H1 (cell line): Measurements from ENCODE around the gene C17orf107. TPM values are rescaled to one million over a fixed set of nuclear protein-coding genes. Genes with fewer than 3 reads are reported as not detected.

Experiments used
- CTCF ChIA-PET: fragments of 300-600 bp; sonication (Branson Sonifier 250); formaldehyde crosslinking; loops from one replicate; lab custom pipeline; 2021; ENCODE audit not compliant: partially characterized antibody; lab: Charles Lee
- POLR2A ChIA-PET: fragments of 300-600 bp; sonication (Branson Sonifier 250); formaldehyde crosslinking; loops from one replicate; lab custom pipeline; 2021; ENCODE audit warnings: inconsistent platforms; ENCODE audit not compliant: partially characterized antibody; lab: Charles Lee
- DNase-seq, 2 experiments: peaks; one replicate each; pipeline versions ENCODE4 v3.0.0 to v3.0.0-alpha.2; 2010 to 2022; ENCODE audit warnings: low spot score in 2 of 2, low read depth in 1 of 2, mixed read lengths in 1 of 2
- FAIRE-seq: peaks from 2 replicates; lab custom pipeline; 2011; peaks lifted over from hg19 to GRCh38; lab: Jason Lieb, UNC
- H2AFZ ChIP-seq: 2 replicates; pipeline ENCODE4 v1.8.1; 2012; ENCODE audit warnings: low read length, inconsistent platforms
- H2AK5ac ChIP-seq: 2 replicates; pipeline ENCODE4 v1.6.1; 2013; ENCODE audit warnings: low read depth, low read length
- H2BK120ac ChIP-seq: replicated peaks from 2 replicates; pipeline ENCODE3; 2013; ENCODE audit warnings: low read depth, low read length, inconsistent platforms
- H2BK12ac ChIP-seq: 2 replicates; pipeline ENCODE4 v1.6.1; 2013; ENCODE audit warnings: low read depth, low read length
- H2BK15ac ChIP-seq: 2 replicates; pipeline ENCODE4 v1.6.1; 2013; ENCODE audit warnings: low read length
- H2BK20ac ChIP-seq: 2 replicates; pipeline ENCODE4 v1.6.1; 2013; ENCODE audit warnings: low read length
- H2BK5ac ChIP-seq: 2 replicates; pipeline ENCODE4 v1.6.1; 2013; ENCODE audit warnings: low read depth, low read length
- H3K14ac ChIP-seq: 2 replicates; pipeline ENCODE4 v1.6.1; 2013; ENCODE audit warnings: inconsistent platforms; ENCODE audit not compliant: insufficient read length
- H3K18ac ChIP-seq: 2 replicates; pipeline ENCODE4 v1.6.1; 2013; ENCODE audit warnings: low read length; ENCODE audit errors: extremely low read depth
- H3K23ac ChIP-seq: 2 replicates; pipeline ENCODE4 v1.6.1; 2013; ENCODE audit warnings: inconsistent platforms; ENCODE audit not compliant: insufficient read length
- H3K23me2 ChIP-seq: 2 replicates; pipeline ENCODE4 v1.6.1; 2013; ENCODE audit warnings: low read depth, low read length
- H3K27ac ChIP-seq: 2 replicates; pipeline ENCODE4 v1.6.1; 2011; ENCODE audit warnings: low read depth, low read length, inconsistent platforms
- H3K27me3 ChIP-seq, 4 experiments: replicated peaks in 1 of 4; 1 replicate in 1 of 4; 2 replicates in 3 of 4; pipeline versions ENCODE4 v1.6.1 to v1.8.1; 2011 to 2013; ENCODE audit warnings: low read length in 3 of 4, mild to moderate bottlenecking in 3 of 4, inconsistent platforms in 2 of 4, mixed read lengths in 2 of 4, moderate library complexity in 1 of 4; ENCODE audit not compliant: control insufficient read depth in 3 of 4, insufficient read depth in 3 of 4; ENCODE audit errors: extremely low read depth in 1 of 4
- H3K36me3 ChIP-seq, 4 experiments: 2 replicates each; pipeline versions ENCODE4 v1.6.1 to v1.8.1; 2011 to 2013; ENCODE audit warnings: mild to moderate bottlenecking in 4 of 4, low read length in 3 of 4, moderate library complexity in 2 of 4, control low read depth in 1 of 4, inconsistent platforms in 1 of 4; ENCODE audit not compliant: insufficient read depth in 4 of 4, control insufficient read depth in 2 of 4
- H3K4ac ChIP-seq: replicated peaks from 2 replicates; pipeline ENCODE3; 2013; ENCODE audit warnings: low read length, low read depth, mixed read lengths, inconsistent platforms; ENCODE audit not compliant: insufficient read length
- H3K4me1 ChIP-seq, 4 experiments: replicated peaks in 1 of 4; 1 replicate in 1 of 4; 2 replicates in 3 of 4; pipeline versions ENCODE4 v1.6.1 to v1.8.1; 2011 to 2013; ENCODE audit warnings: low read length in 3 of 4, inconsistent platforms in 2 of 4, mixed read lengths in 1 of 4; ENCODE audit not compliant: insufficient read depth in 4 of 4, control insufficient read depth in 3 of 4
- H3K4me2 ChIP-seq, 2 experiments: 2 replicates each; pipeline versions ENCODE4 v1.6.1 to v1.8.1; 2011 to 2013; ENCODE audit warnings: low read depth in 2 of 2, low read length in 2 of 2, control low read depth in 1 of 2, inconsistent platforms in 1 of 2, mild to moderate bottlenecking in 1 of 2; ENCODE audit not compliant: insufficient read depth in 1 of 2
- H3K4me3 ChIP-seq, 4 experiments: fragments of 200-600, 300-600 bp in 1 of 4; sonication (generic), shearing (Covaris generic), sonication (Bioruptor Twin) in 1 of 4; 2 replicates each; pipeline versions ENCODE4 v1.5.1 to v1.8.1; 2011 to 2016; ENCODE audit warnings: low read length in 4 of 4, low read depth in 3 of 4, control low read depth in 2 of 4, inconsistent platforms in 2 of 4, mild to moderate bottlenecking in 2 of 4, mixed read lengths in 1 of 4, moderate library complexity in 1 of 4; ENCODE audit not compliant: insufficient read depth in 2 of 4; ENCODE audit errors: extremely low read depth in 1 of 4
- H3K56ac ChIP-seq: replicated peaks from 2 replicates; pipeline ENCODE3; 2013; ENCODE audit warnings: low read depth, mild to moderate bottlenecking, mixed read lengths, low read length, inconsistent platforms; ENCODE audit not compliant: insufficient read length
- H3K79me1 ChIP-seq: 2 replicates; pipeline ENCODE4 v1.6.1; 2013; ENCODE audit warnings: low read depth, low read length, control low read depth
- H3K79me2 ChIP-seq, 2 experiments: 2 replicates each; pipeline versions ENCODE4 v1.6.1 to v1.8.1; 2012 to 2013; ENCODE audit warnings: low read length in 2 of 2, mild to moderate bottlenecking in 2 of 2, inconsistent platforms in 1 of 2; ENCODE audit not compliant: insufficient read depth in 2 of 2, control insufficient read depth in 1 of 2
- H3K9ac ChIP-seq, 4 experiments: replicated peaks in 1 of 4; 1 replicate in 1 of 4; 2 replicates in 3 of 4; pipeline versions ENCODE4 v1.6.1 to v1.8.1; 2011 to 2013; ENCODE audit warnings: low read depth in 3 of 4, low read length in 3 of 4, control low read depth in 2 of 4, mild to moderate bottlenecking in 2 of 4, moderate library complexity in 2 of 4, inconsistent platforms in 1 of 4; ENCODE audit errors: extremely low read depth in 1 of 4
- H3K9me3 ChIP-seq, 2 experiments: 2 replicates each; pipeline versions ENCODE4 v1.6.1 to v1.8.1; 2012 to 2013; ENCODE audit warnings: mild to moderate bottlenecking in 2 of 2, moderate library complexity in 2 of 2, control low read depth in 1 of 2, inconsistent platforms in 1 of 2, low read depth in 1 of 2, low read length in 1 of 2, mixed read lengths in 1 of 2; ENCODE audit not compliant: insufficient read depth in 2 of 2
- H4K20me1 ChIP-seq, 2 experiments: replicated peaks in 1 of 2; 2 replicates each; pipeline versions ENCODE3 to v1.8.1; 2011 to 2013; ENCODE audit warnings: inconsistent platforms in 2 of 2, low read length in 2 of 2, mild to moderate bottlenecking in 1 of 2; ENCODE audit not compliant: insufficient read depth in 2 of 2, control insufficient read depth in 1 of 2
- H4K5ac ChIP-seq: 2 replicates; pipeline ENCODE4 v1.6.1; 2013; ENCODE audit warnings: low read length, low read depth, mixed read lengths, inconsistent platforms; ENCODE audit not compliant: insufficient read length
- H4K8ac ChIP-seq: 2 replicates; pipeline ENCODE4 v1.8.0; 2013; ENCODE audit warnings: mild to moderate bottlenecking, moderate library complexity, low read length, inconsistent platforms; ENCODE audit not compliant: insufficient read depth; ENCODE audit errors: extremely low read depth
- H4K91ac ChIP-seq: replicated peaks from 2 replicates; pipeline ENCODE3; 2013; ENCODE audit warnings: low read length, mixed read lengths, inconsistent platforms; ENCODE audit not compliant: insufficient read length
- CEBPB ChIP-seq: IDR thresholded peaks from 2 replicates; pipeline ENCODE4 v1.6.1; 2012; ENCODE audit warnings: low read depth, low read length
- CHD1 ChIP-seq: IDR thresholded peaks from 2 replicates; pipeline ENCODE4 v1.6.1; 2012; ENCODE audit warnings: low read depth, low read length, improper control_type of control experiment
- CHD2 ChIP-seq: IDR thresholded peaks from 2 replicates; pipeline ENCODE4 v1.6.1; 2012; ENCODE audit warnings: low read length, improper control_type of control experiment
- CTBP2 ChIP-seq: IDR thresholded peaks from 2 replicates; pipeline ENCODE4 v1.7.0; 2011; ENCODE audit warnings: borderline replicate concordance, mild to moderate bottlenecking, moderate library complexity, mixed read lengths, low read length; ENCODE audit not compliant: insufficient read depth, insufficient read length
- GABPA ChIP-seq: IDR thresholded peaks from 2 replicates; pipeline ENCODE4 v1.6.1; 2011; ENCODE audit warnings: mild to moderate bottlenecking, low read length, moderate library complexity, borderline replicate concordance; ENCODE audit not compliant: insufficient read depth
- JUND ChIP-seq: IDR thresholded peaks from 2 replicates; pipeline ENCODE4 v1.6.1; 2011; ENCODE audit warnings: mild to moderate bottlenecking, improper control_type of control experiment, low read length
- KDM1A ChIP-seq: fragments of 200-600, 300-600 bp; sonication (generic); IDR thresholded peaks from 2 replicates; pipeline ENCODE4 v1.7.1; 2016; ENCODE audit warnings: mild to moderate bottlenecking, low read length, borderline replicate concordance
- POLR2AphosphoS5 ChIP-seq: IDR thresholded peaks from 2 replicates; pipeline ENCODE4 v1.6.1; 2011; ENCODE audit warnings: low read depth, low read length
- POU5F1 ChIP-seq: IDR thresholded peaks from 2 replicates; pipeline ENCODE4 v1.6.1; 2011; ENCODE audit warnings: low read depth, mild to moderate bottlenecking, low read length, moderate library complexity
- RAD21 ChIP-seq, 2 experiments: IDR thresholded peaks in 1 of 2; conservative IDR thresholded peaks in 1 of 2; 2 replicates each; pipeline ENCODE4 v1.6.1; 2011; ENCODE audit warnings: low read depth in 2 of 2, low read length in 2 of 2, improper control_type of control experiment in 1 of 2, inconsistent platforms in 1 of 2, mild to moderate bottlenecking in 1 of 2, moderate library complexity in 1 of 2
- SP2 ChIP-seq: IDR thresholded peaks from 2 replicates; pipeline ENCODE4 v1.6.1; 2012; ENCODE audit warnings: mild to moderate bottlenecking, low read length, inconsistent platforms
- WGBS, 2 experiments: shearing (Covaris generic) in 1 of 2; methylation state at CpG; one replicate each; pipeline versions ENCODE4 v1.1.6 to v1.1.7; 2013 to 2015; ENCODE audit warnings: low lambda C conversion rate in 2 of 2, mixed read lengths in 2 of 2, inconsistent platforms in 1 of 2, low coverage in 1 of 2, missing lambda C conversion rate in 1 of 2; ENCODE audit not compliant: insufficient replicate concordance in 2 of 2, insufficient coverage in 1 of 2, insufficient read length in 1 of 2; ENCODE audit errors: extremely low coverage in 1 of 2, missing lambda C conversion rate in 1 of 2; 5-methylcytosine and 5-hydroxymethylcytosine counted together
- polyA plus RNA-seq, 7 experiments: library from polyadenylated mRNA; depleted of rRNA in 3 of 7; stranded (reverse) in 5 of 7; unstranded in 2 of 7; fragments of >200 nt in 5 of 7; fragments of 200-250 nt in 2 of 7; gene quantifications; 1 replicate in 5 of 7; 2 replicates in 1 of 7; 4 replicates in 1 of 7; pipeline versions ENCODE4 v1.2.1 to v1.2.3, GENCODE V29; 2011 to 2013; ENCODE audit warnings: missing spikeins in 2 of 7, mixed read lengths in 2 of 7
- total RNA-seq: library from RNA; stranded (reverse); fragmentation: NEBNext Ultra II Directional; extraction: Animal tissue kit (Norgen Biotek cat#: 25700); gene quantifications from 2 replicates; pipeline ENCODE4 v1.2.1, GENCODE V29; 2021
- TF ChIP-seq, protein P1 (sequence below): IDR thresholded peaks from 2 replicates; pipeline ENCODE4 v1.6.1; 2012; ENCODE audit warnings: inconsistent platforms

The C17orf107 gene
- total and polyA plus RNA-seq, 2 of the 8 experiments (the other 6 are each of a cell fraction or from before 2014, with no cell fraction given) = 0.39 to 0.45 TPM

DNA sequence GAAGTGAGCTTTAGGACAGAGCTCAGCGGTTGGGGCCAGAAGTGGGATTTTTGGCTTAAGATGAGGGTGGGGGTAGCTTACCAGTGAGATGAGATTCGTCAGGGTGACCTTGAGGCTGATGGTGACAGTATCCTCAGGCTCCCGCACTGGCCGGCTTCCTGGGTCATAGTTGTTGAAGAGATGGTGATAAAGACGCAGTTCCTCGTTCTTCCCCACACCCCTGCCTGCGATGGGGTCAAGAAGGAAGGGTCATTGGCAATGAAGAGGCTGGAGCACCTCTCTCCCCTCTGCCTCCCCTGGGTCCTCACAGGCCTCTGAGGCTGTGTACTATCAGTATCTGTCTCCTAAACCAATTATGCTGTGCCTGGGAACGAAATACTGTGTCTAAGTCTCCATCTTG lies 3.2 kb downstream of the C17orf107 start:
- ChIA-PET POLR2A (interaction anchor here (0.8 to 6.4 kb wide), 3 partner anchors 35 to 194 kb away, joined by 3 to 49 read pairs (median 6); partner anchors contain the start of genes RNF167 and SLC25A11), CTCF (interaction anchor here (0.6 to 4.4 kb wide), 12 partner anchors 10 to 336 kb away, joined by 3 to 23 read pairs (median 3); partner anchors contain the start of gene CAMTA2)
- DNase-seq (no peak), FAIRE-seq (no peak)
- peaks cover 0 to 13% (median 4%) of the 10 kb centered on the region in 4 experiments; a peak in 6 of 7 replicates for H3K4me1 ChIP-seq
- H3K27ac ChIP-seq = no peak overlapping the region
- 0 out of 7 replicates have a peak, but pooled peaks cover 0 to 2% (median 0%) of the 10 kb centered on the region in 4 experiments for H3K27me3 ChIP-seq
- H3K9ac ChIP-seq = no peak overlapping the region
- no peak overlapping the region for H3K4ac ChIP-seq
- H3K56ac ChIP-seq = no peak overlapping the region
- no peak overlapping the region for H2BK5ac ChIP-seq
- H3K36me3 ChIP-seq = no peaks in the 10 kb centered on the region; a peak in 1 of 8 replicates
- no peak overlapping the region for H2BK120ac ChIP-seq
- peaks cover 3% of the 10 kb centered on the region; the same call in 1 of the 2 replicates for H3K23me2 ChIP-seq
- no peak overlapping the region for H4K8ac ChIP-seq
- H3K4me2 ChIP-seq = no peak overlapping the region; a peak in 1 of 4 replicates
- no peak overlapping the region for H3K23ac ChIP-seq
- no peak overlapping the region for H2AFZ ChIP-seq
- no peak overlapping the region; the same call in 1 of the 2 replicates for H2BK15ac ChIP-seq
- no peak overlapping the region for H2BK20ac ChIP-seq
- no peak overlapping the region for H3K18ac ChIP-seq
- H3K79me1 ChIP-seq = no peaks in the 10 kb centered on the region
- no peaks in the 10 kb centered on the region for H4K20me1 ChIP-seq
- H3K79me2 ChIP-seq = no peaks in the 10 kb centered on the region
- H2AK5ac ChIP-seq = no peak overlapping the region
- no peak overlapping the region for H4K5ac ChIP-seq
- H3K9me3 ChIP-seq = no peaks in the 10 kb centered on the region
- H3K14ac ChIP-seq = no peak overlapping the region
- no peak overlapping the region for H3K4me3 ChIP-seq
- H2BK12ac ChIP-seq = no peak overlapping the region
- H4K91ac ChIP-seq = no peak overlapping the region
- 87% methylated on average over 8 of the region's 8 CpGs; no CpG with 5 or more reads in 1 of the 2 experiments for whole genome bisulfite sequencing, 2 experiments
- TF ChIP-seq CHD2 (no peak), GABPA (no peak), CTBP2 (no peak), CEBPB (no peak), JUND (no peak), SP2 (no peak), KDM1A (no peak), POU5F1 (no peak), RAD21 (IDR thresholded peaks at IDR 0.05 in 1 of 2, conservative IDR thresholded peaks at IDR 0.05 in 1 of 2; ENCODE audit: low read depth in 2 of 2, low read length in 2 of 2) (no peak), POLR2AphosphoS5 (no peak), CHD1 (no peak)
- TF ChIP-seq, protein P1, sequence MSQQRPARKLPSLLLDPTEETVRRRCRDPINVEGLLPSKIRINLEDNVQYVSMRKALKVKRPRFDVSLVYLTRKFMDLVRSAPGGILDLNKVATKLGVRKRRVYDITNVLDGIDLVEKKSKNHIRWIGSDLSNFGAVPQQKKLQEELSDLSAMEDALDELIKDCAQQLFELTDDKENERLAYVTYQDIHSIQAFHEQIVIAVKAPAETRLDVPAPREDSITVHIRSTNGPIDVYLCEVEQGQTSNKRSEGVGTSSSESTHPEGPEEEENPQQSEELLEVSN = no peak
